IMR-90 (cell line): Measurements from ENCODE around the gene RAPGEF5. TPM values are rescaled to one million over a fixed set of nuclear protein-coding genes. Genes with fewer than 3 reads are reported as not detected.

Experiments used
- ATAC-seq: fragments of 200-7000 bp; cut with Tn5 transposase; 2 replicates; pipeline ENCODE4 v1.9.1; 2020; ENCODE audit warnings: low read depth, mild to moderate bottlenecking, moderate library complexity
- BruUV-seq: library from RNA; stranded (reverse); fragments of 400-500 nt; replicated peaks from 2 replicates; lab custom pipeline; 2021; lab: Mats Ljungman, UMichigan
- CTCF ChIA-PET: fragments of 300-600 bp; formaldehyde crosslinking; extraction: SDS; loops from one replicate; lab custom pipeline; 2021; ENCODE audit warnings: antibody characterized with exemption; lab: Yijun Ruan, JAX
- POLR2A ChIA-PET: fragments of 300-600 bp; sonication (Branson Sonifier 250); formaldehyde crosslinking; loops from one replicate; lab custom pipeline; 2022; ENCODE audit warnings: antibody characterized with exemption; ENCODE audit not compliant: unreplicated experiment; lab: Charles Lee
- DNase-seq: peaks from one replicate; pipeline ENCODE4 v3.0.0; 2013
- H2AFZ ChIP-seq: replicated peaks from 2 replicates; pipeline ENCODE3; 2013; ENCODE audit warnings: low read length, mild to moderate bottlenecking; ENCODE audit not compliant: poor library complexity
- H2AK5ac ChIP-seq: 2 replicates; pipeline ENCODE4 v1.6.1; 2013; ENCODE audit warnings: low read depth, low read length, inconsistent platforms
- H2AK9ac ChIP-seq: replicated peaks from 2 replicates; pipeline ENCODE3; 2013; ENCODE audit warnings: mild to moderate bottlenecking, low read depth, low read length, moderate library complexity; ENCODE audit not compliant: poor library complexity
- H2BK120ac ChIP-seq: 2 replicates; pipeline ENCODE4 v1.6.1; 2013; ENCODE audit warnings: low read depth, low read length, inconsistent platforms
- H2BK15ac ChIP-seq: 3 replicates; pipeline ENCODE4 v1.6.1; 2013; ENCODE audit warnings: low read depth, low read length, inconsistent platforms
- H2BK20ac ChIP-seq: 2 replicates; pipeline ENCODE4 v1.6.1; 2013; ENCODE audit warnings: low read depth, mild to moderate bottlenecking, inconsistent platforms, low read length, moderate library complexity
- H2BK5ac ChIP-seq: 2 replicates; pipeline ENCODE4 v1.6.1; 2013; ENCODE audit warnings: mild to moderate bottlenecking, low read depth, low read length, inconsistent platforms; ENCODE audit not compliant: poor library complexity, severe bottlenecking
- H3K14ac ChIP-seq: replicated peaks from 2 replicates; pipeline ENCODE4 v1.6.1; 2013; ENCODE audit warnings: low read depth, low read length, inconsistent platforms
- H3K18ac ChIP-seq: 2 replicates; pipeline ENCODE4 v1.6.1; 2013; ENCODE audit warnings: low read depth, low read length, control low read depth
- H3K23ac ChIP-seq: 2 replicates; pipeline ENCODE4 v1.6.1; 2013; ENCODE audit warnings: low read depth, low read length, inconsistent platforms
- H3K27ac ChIP-seq: 2 replicates; pipeline ENCODE4 v1.5.1; 2013; ENCODE audit warnings: mild to moderate bottlenecking, control low read depth, low read length; ENCODE audit not compliant: insufficient read depth
- H3K27me3 ChIP-seq: 2 replicates; pipeline ENCODE4 v1.6.1; 2013; ENCODE audit warnings: low read length; ENCODE audit not compliant: control insufficient read depth, insufficient read depth
- H3K36me3 ChIP-seq: 2 replicates; pipeline ENCODE4 v1.6.1; 2013; ENCODE audit warnings: low read length, mixed read lengths; ENCODE audit not compliant: control insufficient read depth, insufficient read depth
- H3K4ac ChIP-seq: 2 replicates; pipeline ENCODE4 v1.6.1; 2013; ENCODE audit warnings: low read depth, low read length, inconsistent platforms
- H3K4me1 ChIP-seq: 2 replicates; pipeline ENCODE4 v1.6.1; 2013; ENCODE audit warnings: low read length, mixed read lengths; ENCODE audit not compliant: control insufficient read depth, insufficient read depth
- H3K4me2 ChIP-seq: 2 replicates; pipeline ENCODE4 v1.6.1; 2013; ENCODE audit warnings: low read depth, mild to moderate bottlenecking, control low read depth, low read length, moderate library complexity
- H3K4me3 ChIP-seq: 2 replicates; pipeline ENCODE4 v1.5.1; 2013; ENCODE audit warnings: low read depth, mild to moderate bottlenecking, control low read depth, low read length, moderate library complexity; ENCODE audit not compliant: insufficient read depth
- H3K56ac ChIP-seq: 2 replicates; pipeline ENCODE4 v1.6.1; 2013; ENCODE audit warnings: low read length, inconsistent platforms; ENCODE audit not compliant: insufficient read depth; ENCODE audit errors: extremely low read depth
- H3K79me1 ChIP-seq, 2 experiments: 2 replicates each; pipeline ENCODE4 v1.6.1; 2013; ENCODE audit warnings: low read length in 2 of 2, inconsistent platforms in 1 of 2, low read depth in 1 of 2
- H3K9ac ChIP-seq: 2 replicates; pipeline ENCODE4 v1.6.1; 2013; ENCODE audit warnings: low read depth, low read length, control low read depth
- H3K9me1 ChIP-seq: 2 replicates; pipeline ENCODE4 v1.6.1; 2013; ENCODE audit warnings: low read length, inconsistent platforms; ENCODE audit not compliant: insufficient read depth
- H3K9me3 ChIP-seq: 2 replicates; pipeline ENCODE4 v1.6.1; 2013; ENCODE audit warnings: low read length; ENCODE audit not compliant: control insufficient read depth, insufficient read depth
- H4K20me1 ChIP-seq: 2 replicates; pipeline ENCODE4 v1.6.1; 2013; ENCODE audit warnings: low read length, inconsistent platforms; ENCODE audit not compliant: insufficient read depth
- H4K5ac ChIP-seq: 2 replicates; pipeline ENCODE4 v1.6.1; 2013; ENCODE audit warnings: mild to moderate bottlenecking, low read depth, low read length, control low read depth
- H4K8ac ChIP-seq, 2 experiments: 2 replicates each; pipeline ENCODE4 v1.6.1; 2013; ENCODE audit warnings: low read depth in 2 of 2, low read length in 2 of 2, control low read depth in 1 of 2, inconsistent platforms in 1 of 2
- H4K91ac ChIP-seq: 2 replicates; pipeline ENCODE4 v1.6.1; 2013; ENCODE audit warnings: low read depth, low read length, inconsistent platforms; ENCODE audit not compliant: insufficient read depth
- BHLHE40 ChIP-seq: fragments of 150-350 bp; IDR thresholded peaks from 2 replicates; pipeline ENCODE4 v1.6.1; 2016; ENCODE audit warnings: mild to moderate bottlenecking, low read depth, low read length
- CEBPB ChIP-seq: IDR thresholded peaks from 2 replicates; pipeline ENCODE4 v1.6.1; 2012; ENCODE audit warnings: low read depth, low read length, improper control_type of control experiment
- CHD1 ChIP-seq: IDR thresholded peaks from 2 replicates; pipeline ENCODE4 v1.6.1; 2012; ENCODE audit warnings: low read depth, low read length, improper control_type of control experiment
- CTCF ChIP-seq: conservative IDR thresholded peaks from 2 replicates; pipeline ENCODE4 v1.5.1; 2012; ENCODE audit warnings: mild to moderate bottlenecking, low read depth, low read length, improper control_type of control experiment
- ELK1 ChIP-seq: fragments of 150-350 bp; IDR thresholded peaks from 2 replicates; pipeline ENCODE4 v1.6.1; 2016; ENCODE audit warnings: low read depth, mild to moderate bottlenecking, low read length, moderate library complexity, borderline replicate concordance
- FOS ChIP-seq: fragments of 150-350 bp; IDR thresholded peaks from 2 replicates; pipeline ENCODE4 v1.6.1; 2016; ENCODE audit warnings: low read depth, low read length
- MAFK ChIP-seq: IDR thresholded peaks from 2 replicates; pipeline ENCODE4 v1.6.1; 2012; ENCODE audit warnings: low read depth, low read length, improper control_type of control experiment
- MAZ ChIP-seq: IDR thresholded peaks from 2 replicates; pipeline ENCODE4 v1.6.1; 2012; ENCODE audit warnings: low read depth, mild to moderate bottlenecking, low read length, improper control_type of control experiment, moderate library complexity, borderline replicate concordance
- MXI1 ChIP-seq: IDR thresholded peaks from 2 replicates; pipeline ENCODE4 v1.6.1; 2012; ENCODE audit warnings: low read depth, mild to moderate bottlenecking, low read length, moderate library complexity, borderline replicate concordance
- NFE2L2 ChIP-seq: fragments of 150-350 bp; IDR thresholded peaks from 2 replicates; pipeline ENCODE4 v1.6.1; 2016; ENCODE audit warnings: low read depth, mild to moderate bottlenecking, low read length
- POLR2A ChIP-seq: IDR thresholded peaks from 2 replicates; pipeline ENCODE4 v1.6.1; 2012; ENCODE audit warnings: mild to moderate bottlenecking, low read depth, low read length
- RAD21 ChIP-seq: IDR thresholded peaks from 2 replicates; pipeline ENCODE4 v1.6.1; 2012; ENCODE audit warnings: low read length, improper control_type of control experiment
- RCOR1 ChIP-seq: IDR thresholded peaks from 2 replicates; pipeline ENCODE4 v1.6.1; 2012; ENCODE audit warnings: mild to moderate bottlenecking, low read length, improper control_type of control experiment; ENCODE audit not compliant: insufficient replicate concordance
- RFX5 ChIP-seq: IDR thresholded peaks from 2 replicates; pipeline ENCODE4 v1.8.0; 2012; ENCODE audit warnings: low read depth, mild to moderate bottlenecking, low read length, moderate library complexity
- SMC3 ChIP-seq: fragments of 150-350 bp; IDR thresholded peaks from 2 replicates; pipeline ENCODE4 v1.6.1; 2016; ENCODE audit warnings: low read depth, mild to moderate bottlenecking, antibody characterized with exemption, low read length, moderate library complexity
- USF2 ChIP-seq: fragments of 150-350 bp; IDR thresholded peaks from 2 replicates; pipeline ENCODE4 v1.6.1; 2017; ENCODE audit warnings: mild to moderate bottlenecking, antibody characterized with exemption, low read length, low read depth
- dilution Hi-C: fragments of 300-500 bp; cut with HindIII; formaldehyde crosslinking; loops from one replicate; pipeline ENCODE4 v1.14.3; 2018; ENCODE audit warnings: low sequenced_read_pairs; ENCODE audit not compliant: unreplicated experiment
- in situ Hi-C: fragments of 300-500 bp; cut with MboI; formaldehyde crosslinking; loops from 3 replicates; pipeline ENCODE4 v1.14.3; 2019; ENCODE audit warnings: low sequenced_read_pairs, inconsistent platforms, mixed read lengths
- intact Hi-C: fragments of 100-400 bp; cut with micrococcal nuclease; formaldehyde crosslinking; loops from 2 replicates; pipeline ENCODE4 v1.10.0; 2022
- polyA plus RNA-seq, 3 experiments: library from polyadenylated mRNA; depleted of rRNA; stranded (reverse); fragments of >200 nt; gene quantifications; 2 replicates each; pipeline ENCODE4 v1.2.3, GENCODE V29; 2012; ENCODE audit warnings: low replicate concordance in 1 of 3
- total RNA-seq: library from RNA; depleted of rRNA; stranded (reverse); fragments of >200 nt; gene quantifications from 2 replicates; pipeline ENCODE4 v1.2.3, GENCODE V29; 2012

RAPGEF5 gene
- total and polyA plus RNA-seq, 2 of the 4 experiments (the other 2 are of a cell fraction), result 0.05 to 0.18 TPM

DNA sequence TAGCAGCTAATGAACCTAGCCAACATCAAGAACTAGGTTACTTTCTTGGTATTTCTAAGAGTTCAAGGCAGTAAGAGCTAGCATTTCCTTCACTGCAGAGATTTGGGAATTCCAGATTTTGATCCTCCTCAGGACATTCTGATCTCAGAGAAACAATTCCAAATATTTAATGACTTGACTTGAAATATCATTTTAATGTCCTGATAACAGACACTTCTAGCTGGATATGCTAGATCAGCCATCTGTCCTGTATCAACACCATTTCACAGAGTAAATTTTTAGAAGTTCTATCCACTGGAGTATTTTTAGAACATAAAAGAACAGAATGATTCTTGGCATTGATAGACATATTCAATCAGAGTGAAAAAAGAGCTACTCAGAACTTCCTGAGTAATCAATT is 151.3 kb downstream of the RAPGEF5 start:
- dilution Hi-C loops (no loop called here), in situ Hi-C loops (no loop called here), intact Hi-C loops (no loop called here)
- Histone ChIP-seq H3K4ac (no peak overlapping the region), H3K4me1 (no peaks in the 10 kb centered on the region), H3K79me1 (no peaks in the 10 kb centered on the region), H4K5ac (no peak overlapping the region), H2AK5ac (no peak overlapping the region), H2BK20ac (no peak overlapping the region), H3K4me3 (no peak overlapping the region), H3K36me3 (no peaks in the 10 kb centered on the region), H3K27me3 (peaks cover 2% of the 10 kb centered on the region; the same call in 1 of the 2 replicates), H3K18ac (no peak overlapping the region), H4K20me1 (no peaks in the 10 kb centered on the region), H3K4me2 (no peak overlapping the region), H3K14ac (no peak overlapping the region), H3K9me1 (no peaks in the 10 kb centered on the region), H2AK9ac (no peak overlapping the region), H4K8ac (no peak overlapping the region), H3K9me3 (no peaks in the 10 kb centered on the region), H3K56ac (no peak overlapping the region), H3K23ac (no peak overlapping the region), H3K9ac (no peak overlapping the region), H2BK15ac (no peak overlapping the region), H2BK120ac (no peak overlapping the region), H4K91ac (no peak overlapping the region), H2AFZ (no peak overlapping the region), H3K27ac (no peak overlapping the region), H2BK5ac (no peak overlapping the region)
- ChIA-PET CTCF (interaction anchor here (0.6 kb wide), 1 partner anchor 12 kb away, joined by 3 read pairs; no protein-coding TSS in a partner anchor), POLR2A (no interaction called here)
- DNase-seq (no peak), ATAC-seq (no peak)
- no peak for TF ChIP-seq FOS
- no peak for TF ChIP-seq MAFK
- TF ChIP-seq RFX5, result no peak
- no peak for TF ChIP-seq CHD1
- TF ChIP-seq CTCF, result no peak
- no peak for TF ChIP-seq CEBPB
- TF ChIP-seq MAZ, result no peak
- TF ChIP-seq ELK1, result no peak
- no peak for TF ChIP-seq BHLHE40
- no peak for TF ChIP-seq SMC3
- TF ChIP-seq POLR2A, result no peak
- TF ChIP-seq NFE2L2, result no peak
- TF ChIP-seq MXI1, result no peak
- TF ChIP-seq RCOR1, result no peak
- no peak for TF ChIP-seq USF2
- TF ChIP-seq RAD21, result no peak
- no TSS peak for BruUV-seq
